SK-N-MC (cell line): ENCODE results near the gene ZC3H13.

Experiments used
- EZH2 ChIP-seq: fragments of 200-600 bp; sonication (generic); IDR thresholded peaks from one replicate; pipeline ENCODE4 v1.6.1; 2017; ENCODE audit warnings: antibody characterized with exemption
- POLR2AphosphoS5 ChIP-seq: IDR thresholded peaks from 2 replicates; pipeline ENCODE4 v1.6.1; 2012; ENCODE audit warnings: mild to moderate bottlenecking, low read depth, low read length, borderline replicate concordance

DNA sequence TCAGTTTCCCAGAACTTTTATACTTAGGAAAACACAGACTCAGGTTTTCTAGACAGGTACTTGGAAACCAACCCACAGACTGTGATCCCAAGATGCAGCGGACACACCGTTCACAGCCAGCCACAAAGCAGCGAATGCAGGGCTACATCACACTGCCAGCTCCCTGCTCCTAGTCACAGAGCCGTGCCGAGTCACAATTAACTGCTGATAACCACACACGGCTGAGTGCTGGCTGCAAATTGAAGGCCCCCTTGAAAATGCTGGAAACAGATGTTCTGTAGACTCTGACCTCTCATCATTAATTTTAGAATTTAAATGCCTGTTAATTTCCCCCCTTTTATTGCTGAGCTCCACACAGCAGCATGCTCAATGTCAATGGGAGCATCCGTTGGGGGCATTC, 122.4 kb downstream of the ZC3H13 start:
- no peak for TF ChIP-seq EZH2
- no peak for TF ChIP-seq POLR2AphosphoS5
